GM19023 (cell line): ENCODE measurements around the gene MAB21L2.

Experiments used
- ATAC-seq: cut with Tn5 transposase; IDR thresholded peaks from one replicate; pipeline ENCODE4 v1.9.1; 2021; ENCODE audit warnings: mild to moderate bottlenecking, moderate library complexity; ENCODE audit not compliant: unreplicated experiment

MAB21L2 gene

GRCh38 chr4:150600812-150601445, 19.0 kb downstream of the MAB21L2 start:
- no peak for ATAC-seq

GRCh38 chr4:150609131-150609530, 27.2 kb downstream of the MAB21L2 start:
- no peak for ATAC-seq

GRCh38 chr4:150619042-150619441, 37.1 kb downstream of the MAB21L2 start:
- ATAC-seq, result no peak

GRCh38 chr4:150624055-150624454, 42.1 kb downstream of the MAB21L2 start:
- no peak for ATAC-seq

GRCh38 chr4:150625033-150625432, 43.1 kb downstream of the MAB21L2 start:
- no peak for ATAC-seq

GRCh38 chr4:150628073-150628472, 46.1 kb downstream of the MAB21L2 start:
- no peak for ATAC-seq

- ATAC-seq, result no peak
Measured at GRCh38 chr4:150632639-150633038, 50.7 kb downstream of the MAB21L2 start.
